Parathyroid adenoma (tissue), 2 donors: Measurements from ENCODE around the gene DGKG.
A peak's percentile ranks its signal among the peaks of the same experiment; 100 is the strongest.

Experiments
- H2AFZ ChIP-seq: fragments of 300-600 bp; sonication (generic); one replicate; pipeline ENCODE4 v1.7.0; 2017; ENCODE audit warnings: antibody characterized with exemption, mild to moderate bottlenecking
- H3K27ac ChIP-seq: fragments of 300-600 bp; sonication (generic); one replicate; pipeline ENCODE4 v1.7.0; 2017
- H3K27me3 ChIP-seq: fragments of 300-600 bp; sonication (generic); one replicate; pipeline ENCODE4 v1.7.0; 2017; ENCODE audit warnings: low read length; ENCODE audit not compliant: control insufficient read depth, insufficient read depth
- H3K36me3 ChIP-seq: fragments of 300-600 bp; sonication (generic); one replicate; pipeline ENCODE4 v1.7.0; 2017; ENCODE audit warnings: low read length; ENCODE audit not compliant: control insufficient read depth, insufficient read depth
- H3K4me1 ChIP-seq: fragments of 300-600 bp; sonication (generic); one replicate; pipeline ENCODE4 v1.7.0; 2017; ENCODE audit warnings: control low read depth
- H3K4me2 ChIP-seq: fragments of 300-600 bp; sonication (generic); one replicate; pipeline ENCODE4 v1.7.0; 2017; ENCODE audit warnings: low read length
- H3K4me3 ChIP-seq: fragments of 300-600 bp; sonication (generic); one replicate; pipeline ENCODE4 v1.7.0; 2017; ENCODE audit warnings: low read depth, low read length
- H3K79me2 ChIP-seq: fragments of 300-600 bp; sonication (generic); one replicate; pipeline ENCODE4 v1.7.0; 2017; ENCODE audit warnings: control low read depth
- H3K9ac ChIP-seq: fragments of 300-600 bp; sonication (generic); one replicate; pipeline ENCODE4 v1.7.0; 2017; ENCODE audit warnings: mild to moderate bottlenecking
- H3K9me3 ChIP-seq: fragments of 300-600 bp; sonication (generic); one replicate; pipeline ENCODE4 v1.7.0; 2017; ENCODE audit warnings: low read length; ENCODE audit not compliant: control insufficient read depth
- TF ChIP-seq, protein P1 (sequence below): fragments of 300-600 bp; sonication (generic); IDR thresholded peaks from one replicate; pipeline ENCODE4 v1.7.0; 2017; ENCODE audit warnings: antibody characterized with exemption, mild to moderate bottlenecking
- donor health status: primary hyperparathyroidism.

Gene DGKG

GRCh38 chr3:186110975-186111974 lies 250.8 kb downstream of the DGKG start:
- no peak overlapping the region for H3K9ac ChIP-seq
- TF ChIP-seq, protein P1, sequence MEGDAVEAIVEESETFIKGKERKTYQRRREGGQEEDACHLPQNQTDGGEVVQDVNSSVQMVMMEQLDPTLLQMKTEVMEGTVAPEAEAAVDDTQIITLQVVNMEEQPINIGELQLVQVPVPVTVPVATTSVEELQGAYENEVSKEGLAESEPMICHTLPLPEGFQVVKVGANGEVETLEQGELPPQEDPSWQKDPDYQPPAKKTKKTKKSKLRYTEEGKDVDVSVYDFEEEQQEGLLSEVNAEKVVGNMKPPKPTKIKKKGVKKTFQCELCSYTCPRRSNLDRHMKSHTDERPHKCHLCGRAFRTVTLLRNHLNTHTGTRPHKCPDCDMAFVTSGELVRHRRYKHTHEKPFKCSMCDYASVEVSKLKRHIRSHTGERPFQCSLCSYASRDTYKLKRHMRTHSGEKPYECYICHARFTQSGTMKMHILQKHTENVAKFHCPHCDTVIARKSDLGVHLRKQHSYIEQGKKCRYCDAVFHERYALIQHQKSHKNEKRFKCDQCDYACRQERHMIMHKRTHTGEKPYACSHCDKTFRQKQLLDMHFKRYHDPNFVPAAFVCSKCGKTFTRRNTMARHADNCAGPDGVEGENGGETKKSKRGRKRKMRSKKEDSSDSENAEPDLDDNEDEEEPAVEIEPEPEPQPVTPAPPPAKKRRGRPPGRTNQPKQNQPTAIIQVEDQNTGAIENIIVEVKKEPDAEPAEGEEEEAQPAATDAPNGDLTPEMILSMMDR: no peak
- peaks cover 3% of the 10 kb centered on the region for H3K27me3 ChIP-seq

DNA sequence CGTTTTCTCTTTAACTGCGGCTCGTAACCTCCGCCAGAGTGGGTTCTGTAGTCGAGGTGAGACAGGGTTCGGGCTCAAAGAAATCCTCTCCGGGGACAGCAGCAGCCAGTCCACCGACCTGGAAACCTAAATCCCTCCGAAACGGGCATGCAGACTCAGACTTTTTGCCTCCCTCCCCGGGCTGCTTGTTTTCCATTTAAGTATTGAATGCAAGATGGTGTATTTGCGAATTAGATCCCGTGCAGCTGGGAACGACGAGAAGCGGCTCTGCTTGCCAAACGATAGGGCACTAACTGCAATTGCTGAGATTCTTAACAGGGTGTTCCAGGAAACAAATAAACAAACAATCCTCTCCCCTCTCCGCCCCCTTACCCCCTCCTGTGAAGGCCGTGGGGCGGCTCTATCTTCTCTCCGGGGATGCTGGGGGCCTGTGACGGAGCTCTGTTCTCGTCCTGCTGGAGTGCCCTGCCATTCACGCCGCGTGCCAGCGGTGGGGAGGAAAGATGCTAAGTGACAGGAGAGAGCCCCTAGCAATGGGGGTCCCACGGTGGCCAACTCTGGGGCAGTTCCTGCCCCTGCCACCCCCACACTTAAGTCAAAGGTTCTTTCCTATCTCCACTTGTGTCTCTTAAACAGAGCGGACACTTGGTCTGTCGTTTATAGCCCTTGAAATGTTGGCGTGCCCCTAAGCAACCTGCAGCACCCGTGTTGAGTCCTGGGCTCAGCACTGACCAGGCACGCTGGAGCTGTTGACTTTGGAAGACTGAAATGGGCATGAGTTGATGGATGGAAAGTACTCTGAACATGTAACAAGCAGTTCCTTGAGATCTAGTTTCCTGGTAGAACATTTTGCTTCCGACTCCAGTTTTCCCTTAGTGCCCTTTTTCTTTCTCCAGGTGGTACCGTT lies 251.9 kb downstream of the DGKG start:
- Histone ChIP-seq H2AFZ (peak overlapping the region; percentile 87), H3K79me2 (no peaks in the 10 kb centered on the region), H3K27ac (peak overlapping the region; percentile 80), H3K9ac (peak overlapping the region; percentile 4), H3K9me3 (no peaks in the 10 kb centered on the region), H3K4me1 (no peaks in the 10 kb centered on the region), H3K4me2 (peak overlapping the region; percentile 96), H3K4me3 (peak overlapping the region; percentile 74), H3K36me3 (no peaks in the 10 kb centered on the region), H3K27me3 (peaks cover 3% of the 10 kb centered on the region)
- TF ChIP-seq, protein P1: no peak

More at GRCh38 chr3:186110975-186111974, 250.8 kb downstream of the DGKG start:
- H3K79me2 ChIP-seq: no peaks in the 10 kb centered on the region
- no peaks in the 10 kb centered on the region for H3K36me3 ChIP-seq
- H3K4me1 ChIP-seq: no peaks in the 10 kb centered on the region
- H3K4me2 ChIP-seq: no peak overlapping the region
- H2AFZ ChIP-seq: no peak overlapping the region
- H3K4me3 ChIP-seq: no peak overlapping the region
- H3K27ac ChIP-seq: no peak overlapping the region
- no peaks in the 10 kb centered on the region for H3K9me3 ChIP-seq

GRCh38 chr3:186108941-186109865 lies 252.8 kb downstream of the DGKG start, which contains the start of gene ETV5:
TSS of gene ETV5 (minus strand) at chr3:186109089. CDS start at chr3:186105868, 3,221 bp downstream.
- H3K4me1 ChIP-seq: no peaks in the 10 kb centered on the region
- peak within 1 kb of the TSS; percentile 79 for H3K9ac ChIP-seq
- peak within 1 kb of the TSS; percentile 80 for H3K27ac ChIP-seq
- peaks cover 3% of the 10 kb centered on the region for H3K27me3 ChIP-seq
- H2AFZ ChIP-seq: peak within 1 kb of the TSS; percentile 87
- no peaks in the 10 kb centered on the region for H3K36me3 ChIP-seq
- TF ChIP-seq, protein P1: no peak
- peak within 1 kb of the TSS; percentile 74 for H3K4me3 ChIP-seq
- H3K4me2 ChIP-seq: peak within 1 kb of the TSS; percentile 96
- H3K9me3 ChIP-seq: no peaks in the 10 kb centered on the region
- H3K79me2 ChIP-seq: no peaks in the 10 kb centered on the region
